SK-N-MC (cell line): ENCODE results near the gene RELN.
"Not testable (repeated sequence)": the region's sequence is repeated elsewhere in the genome, so short reads cannot be mapped to it uniquely, and the experiment has no call there.

Experiments used
- DNase-seq: peaks from one replicate; pipeline ENCODE4 v3.0.0-alpha.2; 2011; ENCODE audit warnings: low read depth, low spot score
- H3K27ac ChIP-seq: fragments of 200-600 bp; sonication (generic); 2 replicates; pipeline ENCODE4 v1.5.1; 2016; ENCODE audit warnings: mixed run types
- H3K36me3 ChIP-seq: fragments of 200-600 bp; sonication (generic); 2 replicates; pipeline ENCODE4 v1.6.1; 2017; ENCODE audit warnings: antibody characterized with exemption, low read length, mixed read lengths; ENCODE audit not compliant: insufficient read depth
- H3K4me3 ChIP-seq: fragments of 200-600 bp; sonication (generic); 2 replicates; pipeline ENCODE4 v1.5.1; 2016
- H3K9ac ChIP-seq: fragments of 200-600 bp; sonication (generic); 2 replicates; pipeline ENCODE4 v1.8.0; 2017; ENCODE audit warnings: mixed run types, mixed read lengths; ENCODE audit not compliant: insufficient read length
- H3K9me3 ChIP-seq: fragments of 200-600 bp; sonication (generic); 2 replicates; pipeline ENCODE4 v1.6.1; 2017; ENCODE audit warnings: low read depth, mild to moderate bottlenecking, antibody characterized with exemption, low read length, moderate library complexity, mixed read lengths
- EZH2 ChIP-seq: fragments of 200-600 bp; sonication (generic); IDR thresholded peaks from one replicate; pipeline ENCODE4 v1.6.1; 2017; ENCODE audit warnings: antibody characterized with exemption
- FOXP2 ChIP-seq: optimal IDR thresholded peaks from 2 replicates; pipeline ENCODE3; 2011; ENCODE audit warnings: mild to moderate bottlenecking, moderate library complexity; ENCODE audit not compliant: insufficient read depth; ENCODE audit errors: extremely low read length, control extremely low read depth
- POLR2AphosphoS5 ChIP-seq: IDR thresholded peaks from 2 replicates; pipeline ENCODE4 v1.6.1; 2012; ENCODE audit warnings: mild to moderate bottlenecking, low read depth, low read length, borderline replicate concordance

Gene RELN

GRCh38 chr7:103921692-103922091, 67.8 kb downstream of the RELN start:
- no peaks in the 10 kb centered on the region for H3K36me3 ChIP-seq
- no peak overlapping the region for H3K9ac ChIP-seq
- H3K27ac ChIP-seq = no peak overlapping the region
- DNase-seq = no peak
- H3K9me3 ChIP-seq = no peaks in the 10 kb centered on the region
- no peak overlapping the region for H3K4me3 ChIP-seq
- TF ChIP-seq POLR2AphosphoS5 (no peak), FOXP2 (no peak), EZH2 (no peak)

- Histone ChIP-seq H3K9me3 (no peaks in the 10 kb centered on the region), H3K4me3 (no peak overlapping the region), H3K9ac (no peak overlapping the region), H3K27ac (no peak overlapping the region), H3K36me3 (no peaks in the 10 kb centered on the region)
- no peak for TF ChIP-seq EZH2
- no peak for DNase-seq
These were observed 70.1 kb downstream of the RELN start for GRCh38 chr7:103919272-103919868.

GRCh38 chr7:103918631-103919271, 70.7 kb downstream of the RELN start:
- H3K27ac ChIP-seq = no peak overlapping the region
- no peaks in the 10 kb centered on the region for H3K36me3 ChIP-seq
- no peaks in the 10 kb centered on the region for H3K9me3 ChIP-seq
- H3K4me3 ChIP-seq = no peak overlapping the region
- DNase-seq = no peak
- no peak overlapping the region for H3K9ac ChIP-seq
- no peak for TF ChIP-seq FOXP2
- TF ChIP-seq POLR2AphosphoS5 = no peak
- TF ChIP-seq EZH2 = no peak

- H3K4me3 ChIP-seq = no peak overlapping the region
- no peak overlapping the region for H3K9ac ChIP-seq
- no peaks in the 10 kb centered on the region for H3K9me3 ChIP-seq
- TF ChIP-seq EZH2 (no peak), POLR2AphosphoS5 (no peak), FOXP2 (no peak)
- DNase-seq = no peak
- H3K27ac ChIP-seq = no peak overlapping the region
- no peaks in the 10 kb centered on the region for H3K36me3 ChIP-seq
These were observed 73.6 kb downstream of the RELN start for GRCh38 chr7:103915680-103916357.

- Histone ChIP-seq H3K9ac (no peak overlapping the region), H3K36me3 (no peaks in the 10 kb centered on the region), H3K4me3 (no peak overlapping the region), H3K27ac (no peak overlapping the region), H3K9me3 (no peaks in the 10 kb centered on the region)
- DNase-seq = no peak
- no peak for TF ChIP-seq FOXP2
These were observed 75.1 kb downstream of the RELN start for GRCh38 chr7:103914147-103914899.

GRCh38 chr7:103912891-103913605, 76.4 kb downstream of the RELN start:
- DNase-seq = no peak
- TF ChIP-seq EZH2 = no peak
- no peak for TF ChIP-seq FOXP2
- no peak for TF ChIP-seq POLR2AphosphoS5
- Histone ChIP-seq H3K4me3 (no peak overlapping the region), H3K36me3 (no peaks in the 10 kb centered on the region), H3K27ac (no peak overlapping the region), H3K9me3 (no peaks in the 10 kb centered on the region), H3K9ac (no peak overlapping the region)

- not testable (repeated sequence) for H3K9ac ChIP-seq, H3K4me3 ChIP-seq, DNase-seq, H3K27ac ChIP-seq, H3K36me3 ChIP-seq, H3K9me3 ChIP-seq
These were observed 78.4 kb downstream of the RELN start for GRCh38 chr7:103911015-103911414.

- TF ChIP-seq POLR2AphosphoS5 = no peak
- TF ChIP-seq EZH2 = no peak
- no peak for TF ChIP-seq FOXP2
- no peaks in the 10 kb centered on the region for H3K9me3 ChIP-seq
- no peaks in the 10 kb centered on the region for H3K36me3 ChIP-seq
- no peak for DNase-seq
- no peak overlapping the region for H3K9ac ChIP-seq
- no peak overlapping the region for H3K4me3 ChIP-seq
- no peak overlapping the region for H3K27ac ChIP-seq
These were observed 83.5 kb downstream of the RELN start for GRCh38 chr7:103905997-103906396.
